ENCODE results near the gene GATAD2A. TPM values are rescaled to one million over a fixed set of nuclear protein-coding genes. Genes with fewer than 3 reads are reported as not detected.

GATAD2A gene
- total and polyA plus RNA-seq, 9 of the 15 experiments (the other 6 are each of a cell fraction or from before 2014, with no cell fraction given): 2.4 to 226 (median 44.2) TPM

GRCh38 chr19:19552798-19553197 is 147.3 kb downstream of the GATAD2A start (continued):
- TF ChIP-seq REST (IDR thresholded peaks at IDR 0.05; ENCODE audit: borderline replicate concordance) (peak; percentile 13; the same call in 1 of the 2 replicates), REST (CRISPR knock-in tag; IDR thresholded peaks at IDR 0.05; ENCODE audit: low read depth) (no peak), SIN3B (IDR thresholded peaks at IDR 0.05; ENCODE audit: low read depth) (no peak), ZNF778 (CRISPR knock-in tag; IDR thresholded peaks at IDR 0.05) (no peak), STAG1 (CRISPR knock-in tag; IDR thresholded peaks at IDR 0.05; ENCODE audit: borderline replicate concordance) (peak; percentile 52; the same call in 1 of the 2 replicates)
